ENCODE data around the gene FBXO3. TPM values are rescaled to one million over a fixed set of nuclear protein-coding genes. Genes with fewer than 3 reads are reported as not detected.

The FBXO3 gene
- total and polyA plus RNA-seq, 2 of the 8 experiments (the other 6 are each of a cell fraction or from before 2014, with no cell fraction given) = 15.9 to 25.7 TPM

GRCh38 chr11:33743291-33743690, 31.0 kb downstream of the FBXO3 start:
- CTCF ChIA-PET (ENCODE audit: partially characterized antibody) = interaction anchor here (0.7 to 2.0 kb wide), 6 partner anchors 10 to 54 kb away, joined by 3 to 19 read pairs (median 6); partner anchors contain the start of gene FBXO3
- POLR2A ChIA-PET (ENCODE audit: partially characterized antibody) = interaction anchor here (0.8 to 1.8 kb wide), 4 partner anchors 22 to 307 kb away, joined by 3 to 6 read pairs (median 4); partner anchors contain the start of gene FBXO3
- no peak overlapping the region for H2AFZ ChIP-seq (ENCODE audit: low read length)
- no peak for TF ChIP-seq TAF7 (optimal IDR thresholded peaks at IDR 0.05; ENCODE audit: borderline replicate concordance, low read depth, low read length)
- no peak for TF ChIP-seq EZH2 (IDR thresholded peaks at IDR 0.05; ENCODE audit: low read depth, low read length, severe bottlenecking)
- TF ChIP-seq FOSL1 (IDR thresholded peaks at IDR 0.05; ENCODE audit: insufficient read depth, low read depth, low read length) = no peak
- TF ChIP-seq SIN3A (conservative IDR thresholded peaks at IDR 0.05 in 1 of 2, IDR thresholded peaks at IDR 0.05 in 1 of 2; ENCODE audit: low read depth in 1 of 2, low read length in 2 of 2) = no peak
- TF ChIP-seq SRF (IDR thresholded peaks at IDR 0.05; ENCODE audit: low read depth, low read length) = no peak
- TF ChIP-seq RBBP5 (IDR thresholded peaks at IDR 0.05; ENCODE audit: borderline replicate concordance, low read depth, low read length) = no peak
- TF ChIP-seq ASH2L (IDR thresholded peaks at IDR 0.05; ENCODE audit: low read length) = no peak
- no peak for TF ChIP-seq MAFK (IDR thresholded peaks at IDR 0.05; ENCODE audit: low read depth, low read length)
- no peak for TF ChIP-seq RXRA (IDR thresholded peaks at IDR 0.05; ENCODE audit: insufficient read depth, low read depth, low read length)
- TF ChIP-seq PHF8 (conservative IDR thresholded peaks at IDR 0.05; ENCODE audit: low read depth, low read length) = no peak
- no peak for TF ChIP-seq ATF2 (IDR thresholded peaks at IDR 0.05; ENCODE audit: low read length)

More at GRCh38 chr11:33743291-33743690, 31.0 kb downstream of the FBXO3 start:
- no peaks in the 10 kb centered on the region for H3K9me3 ChIP-seq (ENCODE audit: insufficient read depth in 2 of 2, low read depth in 1 of 2, low read length in 1 of 2)
- FAIRE-seq (no peak), DNase-seq (ENCODE audit: low read depth in 1 of 2, low spot score in 2 of 2) (no peak)
- no peak overlapping the region for H3K4me2 ChIP-seq (ENCODE audit: insufficient read depth in 1 of 2, low read depth in 2 of 2, low read length in 2 of 2)
- H2BK20ac ChIP-seq (ENCODE audit: low read length) = no peak overlapping the region
- H3K4me3 ChIP-seq (ENCODE audit: extremely low read depth in 1 of 4, insufficient read depth in 2 of 4, low read depth in 3 of 4, low read length in 4 of 4) = no peak overlapping the region
- no peak overlapping the region for H2BK12ac ChIP-seq (ENCODE audit: low read depth, low read length)
- no peak overlapping the region for H3K14ac ChIP-seq (ENCODE audit: insufficient read length)
- no peak overlapping the region for H4K91ac ChIP-seq (replicated peaks; ENCODE audit: insufficient read length, low read length)
- H4K20me1 ChIP-seq (replicated peaks in 1 of 2; ENCODE audit: control insufficient read depth in 1 of 2, insufficient read depth in 2 of 2, low read length in 2 of 2) = peaks cover 0 to 3% of the 10 kb centered on the region in 2 experiments
- no peak overlapping the region for H4K5ac ChIP-seq (ENCODE audit: insufficient read length, low read depth, low read length)
- no peak overlapping the region for H2BK15ac ChIP-seq (ENCODE audit: low read length)
- WGBS, 2 experiments (ENCODE audit: extremely low coverage in 1 of 2, insufficient coverage in 1 of 2, insufficient read length in 1 of 2, insufficient replicate concordance in 2 of 2, low coverage in 1 of 2, low lambda C conversion rate in 2 of 2, missing lambda C conversion rate in 1 of 2) = 91% methylated on average over 5 of the region's 5 CpGs; no CpG with 5 or more reads in 1 of the 2 experiments
- H3K56ac ChIP-seq (replicated peaks; ENCODE audit: insufficient read length, low read depth, low read length) = no peak overlapping the region
- no peak overlapping the region for H2BK5ac ChIP-seq (ENCODE audit: low read depth, low read length)
- no peak overlapping the region for H2AK5ac ChIP-seq (ENCODE audit: low read depth, low read length)
- no peak overlapping the region for H3K27ac ChIP-seq (ENCODE audit: low read depth, low read length)
- no peaks in the 10 kb centered on the region for H3K4me1 ChIP-seq (replicated peaks in 1 of 4; ENCODE audit: control insufficient read depth in 3 of 4, insufficient read depth in 4 of 4, low read length in 3 of 4)
- H3K18ac ChIP-seq (ENCODE audit: extremely low read depth, low read length) = no peak overlapping the region
- H3K4ac ChIP-seq (replicated peaks; ENCODE audit: insufficient read length, low read depth, low read length) = no peak overlapping the region
- no peaks in the 10 kb centered on the region for H3K79me1 ChIP-seq (ENCODE audit: low read depth, low read length)
- H3K79me2 ChIP-seq (ENCODE audit: control insufficient read depth in 1 of 2, insufficient read depth in 2 of 2, low read length in 2 of 2) = no peaks in the 10 kb centered on the region
- H3K23ac ChIP-seq (ENCODE audit: insufficient read length) = no peak overlapping the region
- H3K9ac ChIP-seq (replicated peaks in 1 of 4; ENCODE audit: extremely low read depth in 1 of 4, low read depth in 3 of 4, low read length in 3 of 4) = no peak overlapping the region
- peaks cover 0 to 3% (median 0%) of the 10 kb centered on the region in 4 experiments; a peak in 2 of 8 replicates for H3K36me3 ChIP-seq (ENCODE audit: control insufficient read depth in 2 of 4, insufficient read depth in 4 of 4, low read length in 3 of 4)
- H3K27me3 ChIP-seq (replicated peaks in 1 of 4; ENCODE audit: control insufficient read depth in 3 of 4, extremely low read depth in 1 of 4, insufficient read depth in 3 of 4, low read length in 3 of 4) = no peaks in the 10 kb centered on the region
- no peak overlapping the region for H2BK120ac ChIP-seq (replicated peaks; ENCODE audit: low read depth, low read length)
- no peaks in the 10 kb centered on the region for H3K23me2 ChIP-seq (ENCODE audit: low read depth, low read length)
- no peak overlapping the region for H4K8ac ChIP-seq (ENCODE audit: extremely low read depth, insufficient read depth, low read length)

Measured in H1 (cell line).